Measurements from ENCODE around the gene ORMDL1. TPM values are rescaled to one million over a fixed set of nuclear protein-coding genes. Genes with fewer than 3 reads are reported as not detected.

Gene ORMDL1
- total and polyA plus RNA-seq, 2 of the 13 experiments (the other 11 are each of a cell fraction or from before 2014, with no cell fraction given), result 67.5 to 160 TPM

DNA sequence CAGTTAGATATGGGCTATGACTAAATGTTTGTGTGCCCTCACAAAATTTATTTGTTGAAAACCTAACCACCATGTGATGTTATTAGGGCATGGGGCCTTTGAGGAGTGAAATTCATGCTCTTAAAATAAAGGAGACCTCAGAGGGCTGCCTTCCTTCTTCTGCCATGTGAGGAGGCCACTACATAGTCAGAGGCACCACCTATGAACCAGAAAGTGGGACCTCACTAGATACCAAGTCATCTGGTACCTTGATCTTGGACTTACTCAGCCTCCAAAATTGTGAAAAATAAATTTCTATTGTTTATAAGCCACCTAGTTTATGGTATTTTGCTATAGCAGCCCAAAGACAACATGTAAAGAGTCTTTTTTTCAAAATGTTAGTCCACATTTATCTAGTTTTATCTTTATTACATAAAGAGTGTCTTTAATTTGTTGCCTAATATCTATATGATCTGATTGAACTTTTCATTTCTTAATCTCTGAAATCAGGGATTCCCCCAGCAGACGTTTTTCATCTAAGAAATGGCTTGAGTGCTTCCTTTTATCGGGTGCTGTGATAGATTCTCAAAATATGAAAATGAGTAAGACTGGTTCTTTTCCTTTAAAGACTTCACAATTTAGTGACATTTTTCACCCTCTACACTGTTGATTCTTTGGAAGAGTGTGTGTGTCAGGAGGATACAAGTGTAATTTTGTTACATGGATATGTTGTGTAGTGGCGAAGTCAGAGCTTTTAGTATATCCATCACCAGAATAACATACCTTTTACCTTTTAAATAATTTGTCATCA, 34.3 kb upstream of the ORMDL1 start (continued):
- no peak for TF ChIP-seq CSRNP1 (CRISPR knock-in tag; IDR thresholded peaks at IDR 0.05)
- TF ChIP-seq GPN1 (CRISPR knock-in tag; IDR thresholded peaks at IDR 0.05; ENCODE audit: borderline replicate concordance), result no peak
- no peak for TF ChIP-seq THAP11 (CRISPR knock-in tag; IDR thresholded peaks at IDR 0.05)
- no peak for TF ChIP-seq ZNF431 (CRISPR knock-in tag; IDR thresholded peaks at IDR 0.05; ENCODE audit: borderline replicate concordance, low read depth)
- no peak for TF ChIP-seq ZNF777 (CRISPR knock-in tag; IDR thresholded peaks at IDR 0.05)
- no peak for TF ChIP-seq SAP130 (CRISPR knock-in tag; IDR thresholded peaks at IDR 0.05; ENCODE audit: low read depth)

DNA sequence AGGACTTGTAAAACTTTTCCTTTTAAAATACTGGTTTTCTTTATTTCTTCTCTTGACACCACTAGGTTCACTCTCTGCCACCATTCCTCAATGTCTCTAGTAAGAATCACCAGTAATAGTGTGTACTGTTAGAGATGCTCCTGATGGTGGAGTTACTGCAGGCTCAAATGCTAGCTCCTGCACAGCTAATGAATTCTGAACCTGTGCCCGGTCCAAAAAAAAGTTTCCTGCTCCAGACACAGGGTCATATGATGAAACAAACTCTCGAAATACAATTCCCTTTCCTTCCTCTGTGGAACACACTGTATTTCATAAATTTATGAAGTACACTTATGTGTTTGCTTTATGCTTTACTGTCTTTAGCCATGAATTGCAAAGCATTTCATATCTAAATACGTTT, 19.3 kb upstream of the ORMDL1 start:
- Histone ChIP-seq H2AFZ (ENCODE audit: low read length) (no peak overlapping the region), H3K27me3 (ENCODE audit: control insufficient read depth in 1 of 2, insufficient read depth in 2 of 2, low read length in 2 of 2) (no peaks in the 10 kb centered on the region), H3K36me3 (replicated peaks in 1 of 2; ENCODE audit: control insufficient read depth in 1 of 2, insufficient read depth in 2 of 2, low read length in 2 of 2) (peaks cover 12 to 47% of the 10 kb centered on the region in 2 experiments), H3K4me2 (ENCODE audit: low read depth, low read length) (no peak overlapping the region), H3K79me2 (ENCODE audit: insufficient read depth, low read length) (peaks cover 4% of the 10 kb centered on the region), H3K27ac (ENCODE audit: extremely low read length, insufficient read depth, low read length) (no peak overlapping the region), H3K4me1 (ENCODE audit: insufficient read depth, low read length) (no peaks in the 10 kb centered on the region), H3K9me3 (ENCODE audit: low read length) (no peaks in the 10 kb centered on the region), H3K4me3 (replicated peaks in 1 of 3; ENCODE audit: insufficient read depth in 1 of 3, low read depth in 2 of 3, low read length in 3 of 3) (no peak overlapping the region), H3K9ac (ENCODE audit: insufficient read depth, low read depth, low read length) (no peak overlapping the region), H4K20me1 (ENCODE audit: insufficient read depth, low read length) (no peaks in the 10 kb centered on the region)
- intact Hi-C loops (cut with micrococcal nuclease; ENCODE audit: unreplicated experiment), result no loop called here
- CTCF ChIA-PET (ENCODE audit: low intra/inter-chr PET ratio, low total read pairs), result no interaction called here
- BruUV-seq (replicated peaks), result no TSS peak
- WGBS (ENCODE audit: low lambda C conversion rate), result 97% methylated on average over 3 of the region's 3 CpGs
- POLR2A ChIA-PET, result interaction anchor here (1.5 kb wide), 1 partner anchor 19 kb away, joined by 3 read pairs; the partner anchor contains the start of genes ORMDL1 and PMS1
- ATAC-seq, result no peak
- DNase-seq (ENCODE audit: low spot score), result no peak
- in situ Hi-C loops (cut with HindIII; ENCODE audit: extremely low pct_ligation_motif_present, low pct_unique_long_range_greater_than_20kb), result loop anchor here (10.0 kb wide), 1 partner anchor 261 kb away; the partner anchor contains the start of gene MSTN
- no peak for FAIRE-seq
- no peak for TF ChIP-seq SSRP1 (CRISPR knock-in tag; IDR thresholded peaks at IDR 0.05)
- no peak for TF ChIP-seq NR3C1 (CRISPR knock-in tag; IDR thresholded peaks at IDR 0.05)
- TF ChIP-seq ZNF430 (CRISPR knock-in tag; IDR thresholded peaks at IDR 0.05), result no peak
- no peak for TF ChIP-seq NBN (conservative IDR thresholded peaks at IDR 0.05)
- no peak for TF ChIP-seq ZNF530 (CRISPR knock-in tag; IDR thresholded peaks at IDR 0.05; ENCODE audit: low read depth)
- TF ChIP-seq ZNF232 (CRISPR knock-in tag; IDR thresholded peaks at IDR 0.05; ENCODE audit: borderline replicate concordance), result no peak
- TF ChIP-seq MXI1 (IDR thresholded peaks at IDR 0.05; ENCODE audit: borderline replicate concordance, low read depth, low read length), result no peak
- TF ChIP-seq NFYB (CRISPR knock-in tag; IDR thresholded peaks at IDR 0.05), result no peak
- TF ChIP-seq GABPB1 (CRISPR knock-in tag; IDR thresholded peaks at IDR 0.05), result no peak
- TF ChIP-seq MXD1 (CRISPR knock-in tag; IDR thresholded peaks at IDR 0.05), result no peak
- no peak for TF ChIP-seq ZNF414 (CRISPR knock-in tag; IDR thresholded peaks at IDR 0.05)
- TF ChIP-seq ATF7-NPFF (CRISPR knock-in tag; IDR thresholded peaks at IDR 0.05; ENCODE audit: low read depth), result no peak
- TF ChIP-seq GATA4 (IDR thresholded peaks at IDR 0.05; ENCODE audit: borderline replicate concordance, low read depth), result no peak
- no peak for TF ChIP-seq SIX1 (CRISPR knock-in tag; IDR thresholded peaks at IDR 0.05; ENCODE audit: borderline replicate concordance)
- no peak for TF ChIP-seq GATAD1 (CRISPR knock-in tag; IDR thresholded peaks at IDR 0.05)
